GM12865 (cell line): ENCODE results near the gene SAFB.
A peak's percentile ranks its signal among the peaks of the same experiment; 100 is the strongest.

ENCODE experiments used
- DNase-seq: peaks from one replicate; pipeline ENCODE4 v3.0.0; 2010; ENCODE audit warnings: low read depth
- H3K4me3 ChIP-seq: 2 replicates; pipeline ENCODE4 v1.5.1; 2011; ENCODE audit warnings: mild to moderate bottlenecking, low read depth, low read length, control low read depth
- CTCF ChIP-seq: IDR thresholded peaks from 2 replicates; pipeline ENCODE4 v1.5.1; 2011; ENCODE audit warnings: low read length, control low read depth, low read depth, inconsistent platforms; ENCODE audit not compliant: insufficient read depth; ENCODE audit errors: missing control alignments

SAFB gene

GRCh38 chr19:5645409-5645808 is 22.5 kb downstream of the SAFB start:
- DNase-seq, result no peak
- no peak overlapping the region for H3K4me3 ChIP-seq
- TF ChIP-seq CTCF, result no peak

- TF ChIP-seq CTCF, result no peak
- no peak overlapping the region for H3K4me3 ChIP-seq
- DNase-seq, result no peak
These were observed 23.8 kb downstream of the SAFB start for GRCh38 chr19:5646703-5647102.

GRCh38 chr19:5648464-5648863 is 25.6 kb downstream of the SAFB start:
- no peak for DNase-seq
- H3K4me3 ChIP-seq, result no peak overlapping the region
- TF ChIP-seq CTCF, result no peak

- no peak overlapping the region for H3K4me3 ChIP-seq
- DNase-seq, result no peak
- peak; percentile 11 for TF ChIP-seq CTCF
These were observed 28.5 kb downstream of the SAFB start for GRCh38 chr19:5651361-5651760.

GRCh38 chr19:5652261-5652660 is 29.4 kb downstream of the SAFB start:
- TF ChIP-seq CTCF, result no peak
- H3K4me3 ChIP-seq, result no peak overlapping the region
- DNase-seq, result no peak

- no peak for TF ChIP-seq CTCF
- DNase-seq, result no peak
These were observed 32.0 kb downstream of the SAFB start for GRCh38 chr19:5654931-5655330.

GRCh38 chr19:5655412-5655811 is 32.5 kb downstream of the SAFB start:
- DNase-seq, result no peak
- no peak for TF ChIP-seq CTCF

More at GRCh38 chr19:5654931-5655330, 32.0 kb downstream of the SAFB start:
- H3K4me3 ChIP-seq, result no peak overlapping the region

More at GRCh38 chr19:5655412-5655811, 32.5 kb downstream of the SAFB start:
- no peak overlapping the region for H3K4me3 ChIP-seq
